Activated CD4-positive, alpha-beta T cell treated with anti-CD3 and anti-CD28 coated beads, Interleukin-2, amount 50 U/mL, for 48 hours (primary cell): Measurements from ENCODE around the gene CIZ1.

Experiments
- DNase-seq, 2 experiments: peaks; one replicate each; pipeline ENCODE4 v3.0.0-alpha.2; 2020

CIZ1 gene

GRCh38 chr9:128161215-128161902 lies 30.0 kb downstream of the CIZ1 start:
- DNase-seq = no peak

DNA sequence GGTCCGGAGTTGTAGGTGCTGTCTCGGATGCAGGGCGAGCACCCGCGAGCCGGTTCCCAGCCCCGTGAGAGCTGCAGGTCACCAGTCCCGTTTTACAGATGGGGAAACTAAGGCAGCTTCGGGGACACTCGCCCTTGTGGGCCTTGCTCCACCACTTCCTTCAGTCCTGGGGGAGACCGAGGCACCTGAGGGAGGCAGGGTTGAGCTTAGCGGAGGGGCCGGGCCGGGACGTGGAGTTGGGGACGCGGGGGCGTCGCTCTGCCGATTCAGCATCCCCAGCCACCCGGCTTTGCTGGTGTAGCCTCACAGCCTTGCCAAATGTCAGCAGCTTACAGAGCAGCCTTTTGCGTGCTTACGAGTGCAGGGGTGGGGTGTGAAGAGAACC lies 30.8 kb downstream of the CIZ1 start:
- peak; percentile 59 to 66 for DNase-seq

- peak; percentile 95 to 96 for DNase-seq
These were observed 31.4 kb downstream of the CIZ1 start, which contains the start of gene BBLN for GRCh38 chr9:128159784-128160602. Gene BBLN, plus strand, starts transcription at chr9:128160265. Its CDS starts 143 bp downstream, at chr9:128160408.

- DNase-seq = peak; percentile 47 to 57
These were observed 31.9 kb downstream of the CIZ1 start for GRCh38 chr9:128159522-128159783.

DNA sequence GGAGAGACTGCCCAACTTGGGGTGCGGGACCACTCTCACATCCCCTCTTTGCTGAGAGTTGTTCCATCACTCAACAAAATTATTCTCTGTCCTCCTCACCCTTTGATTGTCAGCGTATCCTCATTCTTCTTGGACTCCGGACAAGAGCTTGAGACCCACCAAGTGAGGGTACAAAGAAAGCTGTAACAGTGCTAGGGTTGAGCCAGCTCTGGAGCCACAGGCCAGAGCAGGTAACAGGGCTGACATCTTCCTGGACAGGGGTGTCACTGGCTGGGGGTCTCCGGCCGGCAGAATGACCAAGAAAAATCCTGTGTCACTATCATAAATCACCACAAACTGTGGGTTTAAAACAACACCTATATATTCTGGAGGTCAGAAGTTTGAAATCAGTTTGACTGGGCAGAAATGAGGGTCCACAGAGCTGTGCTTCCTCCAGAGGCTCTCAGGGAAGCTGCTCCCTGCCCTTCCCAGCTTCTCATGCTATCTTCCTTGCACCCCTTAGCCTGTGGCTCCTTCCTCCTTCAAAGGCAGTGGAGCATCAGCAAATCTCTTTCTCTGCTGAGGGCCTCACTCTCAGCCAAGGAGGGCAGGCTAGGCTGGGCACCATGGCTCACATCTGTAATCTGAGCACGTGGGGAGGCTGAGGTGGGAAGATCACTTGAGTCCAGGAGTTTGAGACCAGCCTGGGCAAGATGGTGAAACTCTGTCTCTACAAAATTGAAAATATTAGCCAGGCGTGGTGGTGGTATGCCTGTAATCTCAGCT lies 35.5 kb downstream of the CIZ1 start:
- DNase-seq = no peak

DNA sequence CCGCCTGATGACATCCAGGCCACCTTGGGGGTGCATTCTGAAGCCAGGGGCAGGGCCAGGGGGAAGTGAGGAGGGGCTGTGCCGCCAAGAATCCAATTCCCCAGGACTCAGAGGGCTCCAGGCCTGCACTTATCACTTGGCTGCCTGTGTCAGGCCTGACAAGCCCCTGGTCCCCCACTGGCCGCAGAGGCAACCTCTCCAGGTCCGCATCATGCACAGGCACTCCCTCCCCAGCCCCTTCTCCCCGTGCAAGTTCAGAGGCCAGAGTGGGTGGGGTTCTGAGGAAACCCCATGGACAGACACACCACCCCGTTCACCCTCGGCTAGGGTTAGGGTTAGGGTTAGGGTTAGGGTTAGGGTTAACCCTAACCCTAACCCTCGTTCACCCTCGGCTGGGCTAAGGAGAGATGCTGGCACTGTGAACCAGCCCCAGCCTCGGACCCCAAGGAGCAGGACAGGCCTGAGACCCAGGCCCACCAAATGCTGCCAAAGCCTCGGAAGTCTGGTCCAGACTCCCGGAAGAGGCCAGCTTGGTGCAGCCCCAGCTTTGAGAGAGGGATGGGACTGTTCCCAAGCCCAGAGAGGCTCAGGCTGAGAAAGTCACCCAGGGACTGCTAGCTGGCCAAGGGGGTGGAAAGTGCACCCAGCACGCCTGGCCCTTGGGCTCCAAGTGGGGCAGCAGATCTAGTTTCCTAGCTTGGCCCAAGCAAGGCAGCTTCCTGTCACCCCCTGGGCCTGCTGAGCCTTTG lies 37.3 kb downstream of the CIZ1 start:
- DNase-seq = no peak

DNA sequence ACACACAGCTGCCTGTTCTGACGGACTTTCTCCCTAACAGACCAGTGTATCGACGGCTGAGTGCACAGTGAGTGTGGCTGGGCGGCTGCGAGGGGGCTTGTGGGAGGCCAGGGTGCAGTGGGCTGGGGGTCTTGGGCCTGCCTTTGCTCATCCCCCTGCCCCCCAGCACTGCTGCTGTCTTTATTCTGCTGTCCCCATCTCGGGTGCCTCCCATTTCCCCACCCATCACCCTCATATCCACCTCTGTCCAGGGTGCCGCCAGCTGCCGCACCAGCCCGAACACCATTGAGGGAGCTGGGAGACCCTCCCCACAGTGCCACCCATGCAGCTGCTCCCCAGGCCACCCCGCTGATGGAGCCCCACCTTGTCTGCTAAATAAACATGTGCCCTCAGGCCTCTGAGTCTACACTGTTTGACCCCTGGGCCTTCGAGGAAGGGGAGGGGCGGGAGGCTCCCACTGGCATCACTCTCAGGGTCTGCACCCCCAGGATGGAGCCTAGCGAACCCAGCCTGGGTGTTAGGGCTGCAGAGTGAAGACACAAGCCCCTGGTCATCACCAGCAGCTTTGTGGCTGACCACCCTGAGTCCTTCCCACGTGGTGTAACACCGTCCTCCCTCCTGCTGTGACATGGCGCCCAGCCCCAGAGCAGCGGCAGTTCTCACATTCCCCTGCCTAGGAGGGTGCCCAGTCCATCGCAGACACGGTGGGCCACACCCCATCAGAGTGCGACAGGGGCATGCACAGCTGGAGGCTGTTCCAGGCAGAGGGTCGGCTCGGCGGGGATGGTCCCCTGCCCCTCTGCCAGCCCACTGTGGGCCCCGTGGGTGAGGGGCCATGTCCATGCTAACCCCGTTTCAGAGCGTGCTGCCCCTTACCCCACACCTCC lies 38.1 kb downstream of the CIZ1 start:
- DNase-seq = no peak

GRCh38 chr9:128152133-128153059 lies 39.0 kb downstream of the CIZ1 start:
- no peak for DNase-seq

- no peak for DNase-seq
These were observed 39.9 kb downstream of the CIZ1 start for GRCh38 chr9:128151309-128152132.

- DNase-seq = peak in 1 of 2 experiments; percentile 22
These were observed 40.6 kb downstream of the CIZ1 start for GRCh38 chr9:128150594-128151308.

- DNase-seq = no peak
These were observed 41.3 kb downstream of the CIZ1 start for GRCh38 chr9:128149951-128150593.

GRCh38 chr9:128149001-128149701 lies 42.2 kb downstream of the CIZ1 start, which contains the start of gene LCN2:
Gene LCN2, plus strand, starts transcription at chr9:128149453. Its CDS starts 73 bp downstream, at chr9:128149526.
- no peak for DNase-seq

- DNase-seq = no peak
These were observed 42.8 kb downstream of the CIZ1 start for GRCh38 chr9:128148509-128149000.

- no peak for DNase-seq
These were observed 44.7 kb downstream of the CIZ1 start for GRCh38 chr9:128146591-128147120.

DNA sequence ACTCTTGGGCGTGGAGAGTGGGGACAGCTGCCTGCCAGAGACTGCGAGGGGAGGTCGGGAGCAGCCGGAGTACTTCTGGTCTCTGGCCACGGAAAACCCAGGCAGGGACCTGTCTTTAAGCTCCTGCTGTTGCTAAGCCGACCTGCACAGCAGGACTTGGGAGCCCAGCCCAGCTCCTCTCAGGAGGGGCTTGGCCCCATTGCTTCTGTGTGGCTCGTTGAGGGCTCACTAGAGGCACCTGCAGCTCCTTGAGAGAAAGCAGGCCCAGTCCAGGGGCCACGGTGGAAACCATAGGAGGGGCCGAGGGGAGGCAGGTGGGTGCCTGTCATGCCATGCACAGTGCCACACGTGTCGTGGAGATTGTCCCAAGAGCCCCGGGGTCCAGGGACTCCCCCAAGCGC lies 45.4 kb downstream of the CIZ1 start:
- no peak for DNase-seq

GRCh38 chr9:128145536-128145935 lies 45.8 kb downstream of the CIZ1 start:
- no peak for DNase-seq
